IPS-18c (cell line): ENCODE measurements around the gene TCTN1.
"Not testable (repeated sequence)": the region's sequence is repeated elsewhere in the genome, so short reads cannot be mapped to it uniquely, and the experiment has no call there.

ENCODE experiments used
- H3K4me3 ChIP-seq: 2 replicates; pipeline ENCODE4 v1.7.0; 2013; ENCODE audit warnings: low read depth, mild to moderate bottlenecking, low read length, moderate library complexity; ENCODE audit not compliant: insufficient read depth
- H3K9me3 ChIP-seq: one replicate; pipeline ENCODE4 v1.6.1; 2013; ENCODE audit warnings: mild to moderate bottlenecking, low read length, moderate library complexity; ENCODE audit not compliant: control insufficient read depth, insufficient read depth

TCTN1 gene

DNA sequence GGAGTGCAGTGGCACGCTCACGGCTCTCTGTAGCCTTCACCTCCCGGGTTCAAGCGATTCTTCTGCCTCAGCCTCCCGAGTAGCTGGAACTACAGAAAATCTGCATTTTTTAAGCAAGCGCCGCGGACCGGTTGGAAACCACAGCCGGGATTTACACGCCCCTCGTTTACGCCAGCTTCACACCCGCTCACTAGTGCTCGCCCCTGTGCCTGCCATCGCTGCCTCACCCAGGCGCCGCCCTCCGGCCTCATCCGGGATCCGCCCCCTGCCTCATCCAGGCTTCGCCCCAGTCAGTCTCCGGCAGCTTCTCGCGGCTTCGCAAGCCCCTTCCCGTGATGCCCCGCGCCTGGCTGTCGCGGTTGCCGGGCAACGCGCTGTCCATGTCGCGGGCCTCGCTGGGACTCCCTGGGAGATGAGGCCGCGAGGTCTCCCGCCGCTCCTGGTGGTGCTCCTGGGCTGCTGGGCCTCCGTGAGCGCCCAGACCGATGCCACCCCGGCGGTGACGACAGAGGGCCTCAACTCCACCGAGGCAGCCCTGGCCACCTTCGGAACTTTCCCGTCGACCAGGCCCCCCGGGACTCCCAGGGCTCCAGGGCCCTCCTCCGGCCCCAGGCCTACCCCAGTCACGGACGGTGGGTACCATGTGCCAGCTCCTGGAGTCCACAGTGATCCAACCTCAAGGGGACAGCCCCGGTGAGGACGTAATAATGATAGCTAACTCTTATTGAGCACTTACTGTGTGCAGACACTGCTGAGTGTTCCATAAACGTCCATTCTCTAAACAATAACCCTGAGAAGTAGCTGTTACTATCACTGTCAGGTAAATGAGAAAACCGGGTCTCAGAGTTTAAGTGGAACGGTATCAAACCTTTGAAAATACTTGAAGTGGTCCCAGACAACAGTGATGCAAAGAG, at the start of gene TCTN1:
TCTN1 (plus strand) TSS at position 359 of the 914 bp plus-strand sequence; CDS start at position 413, 54 bp downstream.
- Histone ChIP-seq H3K4me3 (peak within 1 kb of the TSS; percentile 68), H3K9me3 (no peaks in the 10 kb centered on the region)

DNA sequence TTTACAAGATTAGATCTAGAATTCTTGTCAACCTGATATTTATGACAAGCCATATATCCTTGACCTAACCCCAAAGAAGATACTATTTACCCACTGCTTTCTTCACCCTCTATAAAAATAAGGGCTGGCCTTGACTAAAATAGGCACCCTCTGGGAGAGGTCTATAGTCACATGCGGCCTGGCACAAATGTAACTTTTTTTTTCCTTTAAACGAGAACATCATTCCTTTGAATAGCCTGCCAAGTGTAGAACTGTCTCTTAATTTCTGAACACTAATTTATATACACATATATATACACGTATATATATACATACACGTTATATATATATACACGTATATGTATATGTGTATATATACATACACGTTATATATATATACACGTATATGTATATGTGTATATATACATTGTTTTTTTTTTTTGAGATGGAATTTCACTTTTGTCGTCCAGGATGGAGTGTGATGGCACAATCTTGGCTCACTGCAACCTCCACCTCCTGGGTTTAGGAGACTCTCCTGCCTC, 49.4 kb upstream of the TCTN1 start:
- Histone ChIP-seq H3K9me3 (no peaks in the 10 kb centered on the region), H3K4me3 (no peak overlapping the region)

DNA sequence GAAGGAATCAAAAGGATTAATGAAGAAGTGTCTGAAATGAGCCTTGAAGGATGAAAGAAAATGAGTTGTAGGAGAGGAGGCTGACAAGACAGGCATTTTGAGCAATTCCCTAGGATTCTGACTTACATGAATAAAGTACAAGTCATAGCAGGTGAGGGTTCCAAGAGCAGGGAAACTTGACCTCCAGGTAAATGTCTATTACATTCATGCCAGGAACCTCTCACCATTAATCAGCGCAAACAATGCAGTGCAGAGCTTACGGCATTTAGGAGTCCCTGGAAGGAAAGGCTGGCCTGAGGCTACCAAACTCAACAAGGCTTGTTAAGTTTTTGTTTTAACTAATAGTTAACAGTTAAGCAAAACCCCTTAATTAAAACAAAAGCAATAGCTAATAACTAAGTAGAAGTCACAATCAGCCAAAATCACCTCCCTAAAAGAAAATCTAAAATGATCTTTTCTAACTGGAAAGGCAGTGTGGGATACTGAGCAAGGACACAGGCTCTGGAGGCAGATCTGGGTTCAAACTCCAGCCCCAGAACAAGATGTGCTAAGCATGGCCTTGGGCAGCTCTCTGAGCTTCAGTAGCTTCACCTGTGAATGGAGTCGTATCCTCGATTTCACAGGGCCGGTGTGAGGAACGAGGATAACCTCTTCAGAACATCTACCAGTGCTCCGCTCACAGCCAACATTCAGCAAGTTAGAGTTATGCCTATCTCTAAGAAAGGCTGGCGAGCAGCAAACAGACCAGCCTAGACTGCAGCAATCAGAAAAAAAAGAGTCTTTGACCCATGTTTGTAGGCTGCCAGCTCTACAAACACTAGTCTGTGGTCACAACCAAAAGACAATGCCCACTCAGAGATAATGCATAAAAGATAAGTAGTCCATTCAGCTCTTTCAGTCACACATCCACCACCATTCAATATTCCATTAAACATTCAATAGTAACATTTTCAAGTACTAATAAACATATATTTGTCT, 47.7 kb upstream of the TCTN1 start:
- H3K4me3 ChIP-seq = no peak overlapping the region

DNA sequence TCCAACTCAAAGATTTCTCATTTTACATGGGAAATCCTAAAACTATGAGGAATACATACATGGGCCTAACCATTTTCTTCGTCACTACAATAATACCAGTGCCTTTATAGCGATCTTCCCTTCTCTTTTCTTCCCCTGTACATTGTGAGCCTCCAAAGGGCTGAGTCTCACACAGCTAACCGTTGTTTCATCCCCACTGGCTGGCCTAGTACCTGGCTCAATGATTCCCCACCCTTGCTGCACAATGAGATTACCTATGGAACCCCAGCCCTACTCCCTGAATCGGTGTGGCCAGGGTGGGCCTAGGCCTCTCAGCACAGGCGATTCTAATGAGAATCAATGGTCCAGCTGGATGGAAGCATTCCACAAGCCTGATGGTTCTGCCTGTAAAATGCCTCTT, 46.9 kb upstream of the TCTN1 start:
- Histone ChIP-seq H3K9me3 (no peaks in the 10 kb centered on the region), H3K4me3 (no peak overlapping the region)

More for the DNA sequence above, 47.7 kb upstream of the TCTN1 start:
- no peaks in the 10 kb centered on the region for H3K9me3 ChIP-seq

DNA sequence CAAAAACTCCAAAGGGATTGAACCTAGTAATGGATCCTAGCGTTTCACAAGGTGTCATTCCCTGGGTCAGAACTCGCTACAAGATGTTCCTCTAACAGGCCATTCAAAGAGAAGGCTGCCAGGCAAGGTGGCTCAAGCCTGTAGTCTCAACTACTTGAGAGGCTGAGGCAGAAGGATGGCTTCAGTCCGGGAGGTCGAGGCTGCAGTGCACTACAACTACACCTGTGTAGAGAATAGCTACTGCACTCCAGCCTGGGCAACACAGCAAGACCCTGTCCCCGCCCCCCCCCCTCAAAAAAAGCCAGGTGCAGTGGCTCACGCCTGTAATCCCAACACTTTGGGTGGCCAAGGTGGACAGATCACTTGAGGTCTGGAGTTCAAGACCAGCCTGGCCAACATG, 45.2 kb upstream of the TCTN1 start:
- Histone ChIP-seq H3K4me3 (no peak overlapping the region), H3K9me3 (no peaks in the 10 kb centered on the region)

DNA sequence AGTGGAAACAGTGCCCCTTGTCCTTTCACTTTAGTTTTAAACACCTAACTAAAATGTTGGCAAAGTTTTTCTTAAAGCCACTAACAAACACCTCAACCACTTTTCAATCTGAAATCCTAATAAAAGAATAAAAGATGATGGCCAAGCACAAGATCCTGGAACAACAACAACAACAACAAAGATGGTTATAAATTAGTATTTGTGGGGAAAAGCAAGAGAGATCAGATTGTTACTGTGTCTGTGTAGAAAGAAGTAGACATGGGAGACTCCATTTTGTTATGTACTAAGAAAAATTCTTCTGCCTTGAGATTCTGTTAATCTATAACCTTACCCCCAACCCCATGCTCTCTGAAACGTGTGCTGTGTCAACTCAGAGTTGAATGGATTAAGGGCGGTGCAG, 44.1 kb upstream of the TCTN1 start:
- H3K9me3 ChIP-seq, H3K4me3 ChIP-seq: not testable (repeated sequence)

DNA sequence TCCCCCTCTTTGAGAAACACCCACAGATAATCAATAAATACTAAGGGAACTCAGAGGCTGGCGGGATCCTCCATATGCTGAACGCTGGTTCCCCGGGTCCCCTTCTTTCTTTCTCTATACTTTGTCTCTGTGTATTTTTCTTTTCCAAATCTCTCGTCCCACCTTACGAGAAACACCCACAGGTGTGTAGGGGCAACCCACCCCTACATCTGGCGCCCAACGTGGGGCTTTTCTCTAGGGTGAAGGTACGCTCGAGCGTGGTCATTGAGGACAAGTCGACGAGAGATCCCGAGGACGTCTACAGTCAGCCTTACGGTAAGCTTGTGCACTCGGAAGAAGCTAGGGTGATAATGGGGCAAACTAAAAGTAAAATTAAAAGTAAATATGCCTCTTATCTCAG, 43.1 kb upstream of the TCTN1 start:
- H3K4me3 ChIP-seq, H3K9me3 ChIP-seq: not testable (repeated sequence)

DNA sequence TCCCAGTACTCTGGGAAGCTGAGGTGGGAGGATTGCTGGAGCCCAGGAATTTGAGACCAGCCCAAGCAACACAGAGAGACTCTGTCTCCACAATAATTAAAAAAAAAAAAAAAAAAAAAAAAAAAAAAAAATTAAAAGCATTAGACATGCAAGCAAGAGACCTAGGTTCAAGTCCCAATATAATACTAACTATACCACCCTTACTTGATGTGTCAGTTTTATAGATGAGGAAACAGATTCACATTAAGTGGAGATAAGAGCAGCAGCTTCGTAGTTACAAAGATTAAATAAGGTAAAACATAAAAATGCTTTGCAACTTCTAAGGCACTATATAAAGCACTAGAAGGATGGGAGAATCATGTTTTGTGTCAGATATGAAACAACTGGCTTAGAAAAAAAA, 39.9 kb upstream of the TCTN1 start:
- no peaks in the 10 kb centered on the region for H3K9me3 ChIP-seq
- no peak overlapping the region for H3K4me3 ChIP-seq

DNA sequence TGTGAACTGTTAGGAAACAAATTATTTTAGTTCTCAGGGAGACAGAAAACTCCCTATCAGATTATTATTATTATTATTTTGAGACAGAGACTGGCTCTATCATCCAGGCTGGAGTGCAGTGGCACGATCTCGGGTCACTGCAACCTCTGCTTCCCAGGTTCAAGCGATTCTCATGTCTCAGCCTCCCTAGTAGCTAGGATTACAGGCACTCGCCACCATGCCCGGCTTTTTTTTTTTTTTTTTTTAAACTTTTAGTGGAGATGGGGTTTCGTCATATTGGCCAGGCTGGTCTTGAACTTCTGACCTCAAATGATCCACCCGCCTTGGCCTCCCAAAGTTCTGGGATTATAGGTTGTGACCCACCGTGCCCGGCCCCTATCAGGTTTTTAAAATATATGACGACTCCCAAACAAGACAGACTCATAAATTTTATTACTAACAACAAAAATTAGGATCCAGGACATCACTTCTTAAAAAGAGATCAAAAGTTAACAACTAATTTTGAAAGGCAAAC, 39.2 kb upstream of the TCTN1 start:
- not testable (repeated sequence) for H3K9me3 ChIP-seq, H3K4me3 ChIP-seq

DNA sequence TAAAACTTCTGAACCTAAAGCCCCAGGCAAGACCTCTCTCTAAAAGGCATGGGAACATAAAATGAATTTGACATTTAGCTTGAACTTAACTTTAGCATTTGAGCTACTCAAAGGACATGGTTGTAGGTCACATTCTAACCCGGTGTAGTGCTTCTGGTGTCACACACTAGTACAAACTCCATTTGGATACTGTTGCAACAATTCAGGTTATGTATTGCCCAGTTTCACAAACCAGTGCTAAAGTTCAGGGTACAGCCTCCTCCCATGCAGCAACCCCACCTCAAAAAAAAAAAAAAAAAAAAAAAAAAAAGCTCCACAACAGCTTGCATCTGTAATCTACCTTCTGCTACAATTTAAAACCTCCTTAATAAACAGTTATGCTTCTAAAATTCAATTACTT, 38.6 kb upstream of the TCTN1 start:
- H3K9me3 ChIP-seq = no peaks in the 10 kb centered on the region
- no peak overlapping the region for H3K4me3 ChIP-seq

DNA sequence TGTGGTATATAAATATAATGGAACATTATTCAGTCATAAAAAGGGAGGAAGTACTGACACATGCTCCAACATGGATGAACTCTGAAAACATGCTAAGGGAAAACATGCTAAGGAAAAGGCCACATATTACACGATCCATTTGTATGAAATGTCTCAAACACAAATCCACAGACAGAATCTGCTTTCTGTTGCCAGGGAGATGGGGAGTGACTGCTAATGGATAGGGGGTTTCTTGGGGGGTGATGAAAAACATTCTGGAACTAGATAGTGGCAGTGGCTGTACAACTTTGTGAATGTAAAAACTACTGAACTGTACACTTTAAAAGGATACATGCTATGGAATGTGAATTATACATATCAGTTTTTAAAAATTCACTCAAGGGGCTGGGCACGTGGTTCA, 37.4 kb upstream of the TCTN1 start:
- Histone ChIP-seq H3K9me3 (no peaks in the 10 kb centered on the region), H3K4me3 (no peak overlapping the region)

DNA sequence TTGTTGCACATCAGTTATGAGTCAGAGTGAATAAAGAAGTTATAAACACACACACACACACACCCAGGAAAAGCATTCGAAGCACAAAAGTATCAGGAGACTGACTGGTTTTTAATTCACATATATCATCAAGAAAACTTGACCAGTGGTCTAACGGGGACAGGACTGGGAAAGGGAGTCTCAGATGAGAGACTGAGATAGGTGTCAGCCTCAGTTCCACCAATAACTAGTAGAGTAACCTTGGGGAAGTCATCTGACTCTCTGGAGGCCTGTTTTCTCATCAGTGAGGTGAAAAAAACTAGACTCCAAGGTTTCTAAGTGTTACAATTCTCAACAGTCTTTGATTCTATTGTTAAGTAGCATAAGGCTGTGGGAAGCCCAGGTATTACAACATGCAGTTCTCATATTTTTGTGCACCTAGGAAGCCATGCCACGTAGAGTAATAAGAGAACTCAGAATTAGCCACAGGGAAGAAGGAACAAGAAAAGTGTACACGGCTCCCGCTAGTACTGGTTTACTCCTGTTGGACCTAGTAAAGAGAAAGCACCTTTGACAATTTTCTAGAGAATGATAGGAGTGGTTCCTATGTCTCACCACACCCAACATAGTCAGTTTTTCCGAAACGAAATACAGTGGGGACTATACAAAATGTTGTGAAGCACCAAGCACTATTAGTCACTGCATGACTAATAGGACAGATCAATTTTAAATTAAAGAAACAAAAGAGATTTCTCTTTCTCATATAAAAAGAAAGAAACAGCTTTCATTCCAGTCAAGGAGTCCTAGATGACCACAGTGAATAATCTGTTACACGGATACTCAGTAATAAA, 35.9 kb upstream of the TCTN1 start:
- H3K9me3 ChIP-seq = no peaks in the 10 kb centered on the region
- no peak overlapping the region for H3K4me3 ChIP-seq

DNA sequence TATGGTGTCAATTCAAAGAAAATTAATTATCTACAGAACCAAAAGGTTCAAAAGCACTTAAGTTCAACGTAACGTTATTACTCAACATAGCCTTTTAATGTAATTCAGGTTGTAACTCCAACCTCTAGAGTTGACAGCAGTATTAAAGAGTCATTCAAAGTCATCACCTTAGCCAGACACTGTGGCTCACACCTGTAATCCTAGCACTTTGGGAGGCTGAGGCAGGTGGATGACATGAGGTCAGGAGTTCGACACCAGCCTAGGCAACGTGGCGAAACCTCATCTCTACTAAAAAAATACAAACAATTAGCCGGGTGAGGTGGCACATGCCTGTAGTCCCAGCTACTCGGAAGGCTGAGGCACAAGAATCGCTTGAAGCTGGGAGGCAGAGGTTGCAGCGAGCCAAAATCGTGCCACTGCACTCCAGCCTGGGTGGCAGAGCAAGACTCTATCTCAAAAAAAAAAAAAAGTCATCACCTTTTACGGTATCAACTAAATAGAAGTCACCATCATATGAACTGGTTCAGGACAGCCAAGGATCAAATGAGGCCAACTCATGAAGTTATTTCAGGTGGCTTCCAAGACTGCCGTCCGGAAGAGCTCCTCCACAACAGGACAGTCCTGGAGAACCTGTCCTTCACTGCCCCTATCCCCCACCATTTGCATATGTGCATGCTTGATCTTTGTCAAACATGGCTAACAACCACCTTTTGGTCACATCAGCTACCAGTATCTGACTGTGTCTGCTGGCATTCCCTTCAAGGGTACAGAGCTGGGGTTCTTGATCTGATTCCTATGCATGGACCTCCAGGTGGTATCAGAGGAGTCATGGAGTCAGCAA, 35.0 kb upstream of the TCTN1 start:
- no peak overlapping the region for H3K4me3 ChIP-seq

DNA sequence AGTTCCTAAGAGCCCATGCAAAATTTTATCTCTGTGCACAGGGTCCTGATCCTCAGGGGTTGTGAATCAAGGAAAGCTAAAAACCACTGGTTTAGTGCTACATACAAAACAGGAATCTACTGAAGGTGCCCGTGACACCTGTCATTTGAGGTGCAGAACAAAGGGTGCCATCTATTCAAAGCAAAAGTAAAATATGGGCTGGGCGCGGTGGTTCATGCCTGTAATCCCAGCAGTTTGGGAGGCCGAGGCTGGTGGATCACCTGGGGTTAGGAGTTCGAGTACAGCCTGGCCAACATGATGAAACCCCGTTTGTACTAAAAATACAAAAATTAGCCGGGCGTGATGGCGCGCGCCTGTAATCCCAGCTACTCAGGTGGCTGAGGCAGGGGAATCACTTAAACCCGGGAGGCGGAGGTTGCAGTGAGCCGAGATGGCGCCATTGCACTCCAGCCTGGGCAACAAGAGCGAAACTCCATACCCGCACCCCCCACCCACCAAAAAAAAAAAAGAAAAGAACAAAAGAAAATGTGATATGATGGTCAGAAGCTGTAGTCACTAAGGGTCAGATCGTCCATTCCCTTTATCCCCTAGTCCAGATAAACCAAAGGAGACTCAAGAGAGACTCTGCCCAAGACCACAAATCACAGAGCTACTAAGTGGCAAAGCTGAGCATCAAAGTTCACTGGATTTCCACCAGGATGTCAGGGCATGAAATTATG, 34.2 kb upstream of the TCTN1 start:
- H3K4me3 ChIP-seq = no peak overlapping the region
- no peaks in the 10 kb centered on the region for H3K9me3 ChIP-seq

More for the DNA sequence above, 35.0 kb upstream of the TCTN1 start:
- H3K9me3 ChIP-seq = no peaks in the 10 kb centered on the region

DNA sequence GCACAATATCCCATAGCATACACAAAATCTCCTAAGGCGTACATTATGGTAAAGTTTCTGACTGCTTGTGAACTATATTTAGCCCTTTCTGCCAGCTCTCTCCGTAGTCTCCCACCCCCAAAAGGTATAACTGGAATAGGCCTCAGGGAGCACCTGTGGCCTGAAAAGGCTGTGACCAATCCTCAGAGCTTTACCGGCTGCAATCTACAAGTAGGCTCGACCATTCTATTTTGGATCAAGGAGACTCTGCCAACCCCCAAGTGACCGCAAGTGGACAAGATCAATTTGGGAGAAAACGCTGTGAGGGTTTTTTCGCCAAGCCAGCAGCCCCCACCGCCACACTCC, 32.0 kb upstream of the TCTN1 start:
- H3K4me3 ChIP-seq = peak overlapping the region; percentile 74
- H3K9me3 ChIP-seq = no peaks in the 10 kb centered on the region
